Gastrocnemius medialis (tissue), 4 donors: ENCODE measurements around the gene ATP6V1F. TPM values are rescaled to one million over a fixed set of nuclear protein-coding genes. Genes with fewer than 3 reads are reported as not detected.

Experiments
- ATAC-seq, 2 donors: fragments of 150-250 bp; one replicate each; pipeline ENCODE4 v1.9.1; 2016
- DNase-seq, 2 donors: peaks; one replicate each; pipeline ENCODE4 v3.0.0-alpha.2; 2019
- H3K27ac ChIP-seq, 4 donors: fragments of 200-600 bp; sonication (generic); 1 replicate in 1 of 4; 2 replicates in 3 of 4; pipeline ENCODE4 v1.5.1; 2016 to 2018; ENCODE audit warnings: mild to moderate bottlenecking in 2 of 4, moderate library complexity in 1 of 4
- H3K27me3 ChIP-seq, 3 donors: fragments of 200-600 bp; sonication (generic) in 2 of 3; 1 replicate in 1 of 3; 2 replicates in 2 of 3; pipeline versions ENCODE4 v1.5.1 to v1.6.0; 2016 to 2019; ENCODE audit warnings: mild to moderate bottlenecking in 1 of 3, moderate library complexity in 1 of 3
- H3K36me3 ChIP-seq, 2 donors: fragments of 200-600 bp; sonication (generic) in 1 of 2; one replicate each; pipeline ENCODE4 v1.5.1; 2017 to 2018
- H3K4me1 ChIP-seq, 2 donors: fragments of 200-600 bp; sonication (generic) in 1 of 2; one replicate each; pipeline ENCODE4 v1.5.1; 2016 to 2017; ENCODE audit warnings: mild to moderate bottlenecking in 2 of 2
- H3K4me3 ChIP-seq, 4 donors: fragments of 200-600 bp; sonication (generic) in 3 of 4; 1 replicate in 1 of 4; 2 replicates in 3 of 4; pipeline ENCODE4 v1.5.1; 2016 to 2019; ENCODE audit warnings: mild to moderate bottlenecking in 2 of 4
- H3K9me3 ChIP-seq, 3 donors: fragments of 200-600 bp; sonication (generic) in 2 of 3; 1 replicate in 1 of 3; 2 replicates in 2 of 3; pipeline ENCODE4 v1.5.1; 2016 to 2019
- CTCF ChIP-seq, 5 experiments: fragments of 450-650 bp in 3 of 5; fragments of 200-600 bp in 2 of 5; sonication (generic) in 2 of 5; IDR thresholded peaks in 4 of 5; conservative IDR thresholded peaks in 1 of 5; 1 replicate in 4 of 5; 2 replicates in 1 of 5; pipeline ENCODE4 v1.5.1; 2016 to 2019; ENCODE audit warnings: antibody characterized with exemption in 5 of 5, mild to moderate bottlenecking in 3 of 5, moderate library complexity in 3 of 5
- POLR2A ChIP-seq, 2 donors: fragments of 450-650 bp; IDR thresholded peaks; one replicate each; pipeline ENCODE4 v1.6.1; 2017; ENCODE audit warnings: antibody characterized with exemption in 2 of 2, mild to moderate bottlenecking in 2 of 2, moderate library complexity in 2 of 2
- in situ Hi-C, 4 donors: fragments of 200-750 bp; cut with MboI; loops; one replicate each; pipeline versions ENCODE4 v1.15.0 to v1.8.0; 2017; ENCODE audit warnings: low sequenced_read_pairs in 4 of 4
- intact Hi-C: fragments of 100-400 bp; cut with DNase I; formaldehyde crosslinking; loops from one replicate; pipeline ENCODE4 v1.15.1; 2023; ENCODE audit warnings: low total_unique reads
- total RNA-seq, 4 donors: library from RNA; depleted of rRNA; stranded (reverse); fragments of >200 nt; gene quantifications; one replicate each; pipeline versions ENCODE4 v1.1.0 to v1.2.3, GENCODE V29; 2016

Gene ATP6V1F
- total RNA-seq, 4 donors from 2014 or later: 79.3 to 99.2 (median 82.3) TPM

- in situ Hi-C loops (loop anchor here in 2 of 4 donors (10.0 to 25.0 kb wide), 2 partner anchors 123 to 406 kb away; partner anchors contain the start of gene HILPDA (in 1 of the 2)), intact Hi-C loops (loop anchor here (5.0 kb wide), 1 partner anchor 126 kb away; no protein-coding TSS in a partner anchor)
- ATAC-seq: no peak
- Histone ChIP-seq H3K4me1 (peaks cover 18 to 21% of the 10 kb centered on the region in 2 donors), H3K27ac (no peak overlapping the region), H3K9me3 (no peaks in the 10 kb centered on the region), H3K27me3 (no peaks in the 10 kb centered on the region), H3K4me3 (no peak overlapping the region), H3K36me3 (no peaks in the 10 kb centered on the region)
- peak in 1 of 2 donors; percentile 59 for DNase-seq
- TF ChIP-seq POLR2A (IDR thresholded peaks at IDR 0.05): no peak
- no peak for TF ChIP-seq CTCF (IDR thresholded peaks at IDR 0.05 in 4 of 5, conservative IDR thresholded peaks at IDR 0.05 in 1 of 5)
Measured at GRCh38 chr7:128867842-128868623, 5.4 kb downstream of the ATP6V1F start.

- H3K36me3 ChIP-seq: no peaks in the 10 kb centered on the region
- H3K4me3 ChIP-seq: peak overlapping the region; percentile 48 to 79 (median 64)
- H3K9me3 ChIP-seq: no peaks in the 10 kb centered on the region
- in situ Hi-C loops (loop anchor here in 2 of 4 donors (10.0 to 25.0 kb wide), 2 partner anchors 124 to 406 kb away; partner anchors contain the start of gene HILPDA (in 1 of the 2)), intact Hi-C loops (loop anchor here (5.0 kb wide), 1 partner anchor 126 kb away; no protein-coding TSS in a partner anchor)
- DNase-seq (no peak), ATAC-seq (peak in 1 of 2 donors; percentile 3)
- peaks cover 14 to 15% of the 10 kb centered on the region in 2 donors for H3K4me1 ChIP-seq
- peak overlapping the region in 2 of 4 donors; percentile 34 to 44 for H3K27ac ChIP-seq
- TF ChIP-seq POLR2A (IDR thresholded peaks at IDR 0.05) (no peak), CTCF (IDR thresholded peaks at IDR 0.05 in 4 of 5, conservative IDR thresholded peaks at IDR 0.05 in 1 of 5) (no peak)
- H3K27me3 ChIP-seq: no peaks in the 10 kb centered on the region
Measured at GRCh38 chr7:128868624-128869137, 6.0 kb downstream of the ATP6V1F start.

GRCh38 chr7:128869138-128869943 is 6.7 kb downstream of the ATP6V1F start:
- in situ Hi-C loops (loop anchor here in 2 of 4 donors (10.0 to 25.0 kb wide), 2 partner anchors 125 to 407 kb away; partner anchors contain the start of gene HILPDA (in 1 of the 2)), intact Hi-C loops (loop anchor here (5.0 kb wide), 1 partner anchor 127 kb away; no protein-coding TSS in a partner anchor)
- DNase-seq (peak in 1 of 2 donors; percentile 48), ATAC-seq (peak; percentile 32 to 64)
- peak overlapping the region; percentile 48 to 79 (median 64) for H3K4me3 ChIP-seq
- peaks cover 10 to 12% of the 10 kb centered on the region in 2 donors for H3K4me1 ChIP-seq
- no peak for TF ChIP-seq POLR2A (IDR thresholded peaks at IDR 0.05)
- peak in 3 of 5 experiments; percentile 14 to 54 (median 36) for TF ChIP-seq CTCF (IDR thresholded peaks at IDR 0.05 in 4 of 5, conservative IDR thresholded peaks at IDR 0.05 in 1 of 5)
- H3K36me3 ChIP-seq: no peaks in the 10 kb centered on the region
- peak overlapping the region; percentile 34 to 53 (median 42) for H3K27ac ChIP-seq
- H3K27me3 ChIP-seq: no peaks in the 10 kb centered on the region
- no peaks in the 10 kb centered on the region for H3K9me3 ChIP-seq

GRCh38 chr7:128869944-128870285 is 7.3 kb downstream of the ATP6V1F start:
- DNase-seq (peak in 1 of 2 donors; percentile 16), ATAC-seq (peak; percentile 2 to 7)
- intact Hi-C loops: loop anchor here (5.0 kb wide), 1 partner anchor 128 kb away; no protein-coding TSS in a partner anchor
- TF ChIP-seq POLR2A (IDR thresholded peaks at IDR 0.05): no peak
- TF ChIP-seq CTCF (IDR thresholded peaks at IDR 0.05 in 4 of 5, conservative IDR thresholded peaks at IDR 0.05 in 1 of 5): no peak
- Histone ChIP-seq H3K4me1 (peaks cover 12 to 16% of the 10 kb centered on the region in 2 donors), H3K4me3 (peak overlapping the region; percentile 48 to 79 (median 64)), H3K9me3 (no peaks in the 10 kb centered on the region), H3K27me3 (no peaks in the 10 kb centered on the region), H3K27ac (peak overlapping the region in 2 of 4 donors; percentile 39 to 44), H3K36me3 (no peaks in the 10 kb centered on the region)
- in situ Hi-C loops: loop anchor here in 3 of 4 donors (10.0 to 25.0 kb wide), 4 partner anchors 75 to 408 kb away; partner anchors contain the start of genes CCDC136 (in 1 of the 3) and HILPDA (in 1 of the 3)
